GM13976 (cell line): ENCODE results near the gene CDHR3.

Experiments used
- DNase-seq: peaks from one replicate; pipeline ENCODE4 v3.0.0; 2012; ENCODE audit warnings: low spot score
- in situ Hi-C: fragments of 300-500 bp; cut with MboI; formaldehyde crosslinking; loops from one replicate; pipeline ENCODE4 v1.12.0; 2022; ENCODE audit warnings: low sequenced_read_pairs, mixed read lengths, inconsistent platforms; ENCODE audit not compliant: unreplicated experiment
- TF ChIP-seq, protein P1 (sequence below): IDR thresholded peaks from 2 replicates; pipeline ENCODE4 v1.5.1; 2012; ENCODE audit warnings: borderline replicate concordance, mild to moderate bottlenecking; ENCODE audit not compliant: insufficient read depth; ENCODE audit errors: extremely low read depth, missing control alignments, control extremely low read depth

The CDHR3 gene

DNA sequence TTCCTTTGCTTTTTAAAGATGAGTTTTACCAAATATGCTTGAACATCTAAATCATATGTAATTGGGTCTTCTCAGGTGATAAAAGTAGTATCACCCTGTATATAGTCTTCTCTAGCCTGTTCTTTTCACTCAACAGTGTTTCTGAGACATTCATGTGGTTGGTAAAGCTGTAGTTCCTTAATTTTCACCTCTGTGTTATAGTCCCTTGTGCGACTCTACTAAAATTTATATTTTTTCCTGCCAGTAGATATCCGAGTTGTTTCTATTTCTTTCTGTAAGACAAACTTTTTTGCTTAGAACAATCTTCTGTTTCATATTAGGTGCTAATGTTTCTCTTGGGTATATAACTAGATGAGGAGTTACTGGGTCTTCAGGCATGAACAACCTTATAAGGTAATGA is 113.5 kb downstream of the CDHR3 start:
- TF ChIP-seq, protein P1, sequence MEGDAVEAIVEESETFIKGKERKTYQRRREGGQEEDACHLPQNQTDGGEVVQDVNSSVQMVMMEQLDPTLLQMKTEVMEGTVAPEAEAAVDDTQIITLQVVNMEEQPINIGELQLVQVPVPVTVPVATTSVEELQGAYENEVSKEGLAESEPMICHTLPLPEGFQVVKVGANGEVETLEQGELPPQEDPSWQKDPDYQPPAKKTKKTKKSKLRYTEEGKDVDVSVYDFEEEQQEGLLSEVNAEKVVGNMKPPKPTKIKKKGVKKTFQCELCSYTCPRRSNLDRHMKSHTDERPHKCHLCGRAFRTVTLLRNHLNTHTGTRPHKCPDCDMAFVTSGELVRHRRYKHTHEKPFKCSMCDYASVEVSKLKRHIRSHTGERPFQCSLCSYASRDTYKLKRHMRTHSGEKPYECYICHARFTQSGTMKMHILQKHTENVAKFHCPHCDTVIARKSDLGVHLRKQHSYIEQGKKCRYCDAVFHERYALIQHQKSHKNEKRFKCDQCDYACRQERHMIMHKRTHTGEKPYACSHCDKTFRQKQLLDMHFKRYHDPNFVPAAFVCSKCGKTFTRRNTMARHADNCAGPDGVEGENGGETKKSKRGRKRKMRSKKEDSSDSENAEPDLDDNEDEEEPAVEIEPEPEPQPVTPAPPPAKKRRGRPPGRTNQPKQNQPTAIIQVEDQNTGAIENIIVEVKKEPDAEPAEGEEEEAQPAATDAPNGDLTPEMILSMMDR, result no peak
- in situ Hi-C loops, result no loop called here
- DNase-seq, result no peak

DNA sequence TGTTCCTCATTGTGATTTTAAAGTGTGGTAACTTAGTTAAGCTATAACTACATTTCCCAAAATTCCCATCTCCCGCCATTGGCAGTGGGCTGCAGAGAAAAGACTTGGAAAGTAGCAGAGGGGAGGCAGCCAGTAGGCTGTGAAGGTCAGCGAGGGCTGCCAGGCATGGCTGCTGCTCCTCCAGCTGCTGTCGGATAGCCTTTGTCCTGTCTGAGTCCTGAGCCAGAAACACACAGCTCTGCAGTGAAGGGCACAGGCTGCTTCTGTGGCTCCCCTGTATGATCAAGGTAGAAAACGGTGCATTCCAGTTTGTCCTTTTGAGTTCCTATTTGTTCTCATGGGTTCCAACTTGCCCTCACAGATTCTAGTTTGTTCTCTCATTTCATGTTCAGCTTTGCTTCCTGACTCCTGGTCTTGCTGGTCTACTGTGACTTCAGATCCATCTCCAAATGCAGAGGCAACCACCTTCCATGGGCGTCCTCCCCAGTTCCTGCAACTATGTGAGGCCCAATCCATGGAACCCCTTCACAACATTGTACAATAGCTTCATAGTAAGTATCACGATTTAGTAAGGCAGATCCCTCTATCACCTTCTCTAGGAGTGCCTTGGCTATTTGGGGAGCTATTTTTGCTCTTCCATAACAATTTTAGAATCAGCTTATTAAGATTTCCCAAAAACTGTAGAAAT is 117.4 kb downstream of the CDHR3 start:
- TF ChIP-seq, protein P1, result no peak
- DNase-seq, result no peak
- in situ Hi-C loops, result no loop called here

- in situ Hi-C loops, result no loop called here
- TF ChIP-seq, protein P1, result no peak
- no peak for DNase-seq
These were observed 119.2 kb downstream of the CDHR3 start for GRCh38 chr7:106082087-106082854.
